ENCODE measurements around the gene RANBP3. TPM values are rescaled to one million over a fixed set of nuclear protein-coding genes. Genes with fewer than 3 reads are reported as not detected.

RANBP3 gene
- total RNA-seq, 1 donor from 2014 or later, result 25.0 TPM

DNA sequence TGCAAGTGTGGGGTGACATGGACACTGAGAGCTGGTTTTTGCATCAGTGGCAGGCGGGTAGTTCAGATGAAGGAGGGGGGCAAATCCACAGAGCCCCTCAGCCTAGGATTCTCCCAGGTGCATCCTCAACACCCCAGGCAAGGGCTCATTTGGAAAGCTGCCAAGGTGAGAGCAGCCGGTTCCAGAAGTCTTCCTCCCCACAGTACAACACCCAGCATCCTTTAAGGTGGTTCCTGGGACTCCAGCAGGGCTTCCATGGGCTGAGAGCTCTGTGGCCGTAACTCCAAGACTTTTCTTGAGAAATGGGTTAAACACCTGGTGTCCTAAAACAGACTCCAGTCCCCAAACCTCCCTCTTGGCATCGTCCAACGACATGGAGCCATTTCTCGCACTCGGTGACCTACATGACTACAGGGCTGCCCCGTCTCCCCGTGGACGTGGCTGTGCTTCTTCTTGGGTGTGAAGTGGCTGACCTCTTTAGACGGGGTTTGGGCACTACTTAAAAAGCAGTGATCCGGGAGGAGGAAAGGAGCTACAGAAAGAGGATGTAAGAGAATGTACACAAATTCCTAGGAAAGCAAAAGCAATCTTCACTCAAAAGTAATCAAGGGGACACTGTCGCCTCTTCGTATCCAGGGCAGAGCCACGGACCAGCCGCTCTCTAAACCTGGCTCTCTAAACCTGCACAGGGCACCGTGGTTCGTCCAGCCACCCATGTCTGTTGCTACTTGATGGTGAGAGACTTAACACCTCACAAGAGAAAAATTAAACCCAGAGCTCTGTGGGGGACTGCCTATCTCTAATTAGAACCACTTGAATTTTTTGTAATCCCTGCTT, 25.5 kb downstream of the RANBP3 start:
- TF ChIP-seq, protein P1, sequence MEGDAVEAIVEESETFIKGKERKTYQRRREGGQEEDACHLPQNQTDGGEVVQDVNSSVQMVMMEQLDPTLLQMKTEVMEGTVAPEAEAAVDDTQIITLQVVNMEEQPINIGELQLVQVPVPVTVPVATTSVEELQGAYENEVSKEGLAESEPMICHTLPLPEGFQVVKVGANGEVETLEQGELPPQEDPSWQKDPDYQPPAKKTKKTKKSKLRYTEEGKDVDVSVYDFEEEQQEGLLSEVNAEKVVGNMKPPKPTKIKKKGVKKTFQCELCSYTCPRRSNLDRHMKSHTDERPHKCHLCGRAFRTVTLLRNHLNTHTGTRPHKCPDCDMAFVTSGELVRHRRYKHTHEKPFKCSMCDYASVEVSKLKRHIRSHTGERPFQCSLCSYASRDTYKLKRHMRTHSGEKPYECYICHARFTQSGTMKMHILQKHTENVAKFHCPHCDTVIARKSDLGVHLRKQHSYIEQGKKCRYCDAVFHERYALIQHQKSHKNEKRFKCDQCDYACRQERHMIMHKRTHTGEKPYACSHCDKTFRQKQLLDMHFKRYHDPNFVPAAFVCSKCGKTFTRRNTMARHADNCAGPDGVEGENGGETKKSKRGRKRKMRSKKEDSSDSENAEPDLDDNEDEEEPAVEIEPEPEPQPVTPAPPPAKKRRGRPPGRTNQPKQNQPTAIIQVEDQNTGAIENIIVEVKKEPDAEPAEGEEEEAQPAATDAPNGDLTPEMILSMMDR (IDR thresholded peaks at IDR 0.05; ENCODE audit: insufficient read depth, low read length, severe bottlenecking), result no peak
- H3K27me3 ChIP-seq (ENCODE audit: control insufficient read depth, insufficient read depth, low read length), result no peaks in the 10 kb centered on the region
- DNase-seq (ENCODE audit: low read depth) (no peak), FAIRE-seq (no peak)
- H3K36me3 ChIP-seq (ENCODE audit: control insufficient read depth, insufficient read depth, low read length), result peaks cover 2% of the 10 kb centered on the region
- no peak overlapping the region for H3K4me3 ChIP-seq (ENCODE audit: low read depth, low read length)

DNA sequence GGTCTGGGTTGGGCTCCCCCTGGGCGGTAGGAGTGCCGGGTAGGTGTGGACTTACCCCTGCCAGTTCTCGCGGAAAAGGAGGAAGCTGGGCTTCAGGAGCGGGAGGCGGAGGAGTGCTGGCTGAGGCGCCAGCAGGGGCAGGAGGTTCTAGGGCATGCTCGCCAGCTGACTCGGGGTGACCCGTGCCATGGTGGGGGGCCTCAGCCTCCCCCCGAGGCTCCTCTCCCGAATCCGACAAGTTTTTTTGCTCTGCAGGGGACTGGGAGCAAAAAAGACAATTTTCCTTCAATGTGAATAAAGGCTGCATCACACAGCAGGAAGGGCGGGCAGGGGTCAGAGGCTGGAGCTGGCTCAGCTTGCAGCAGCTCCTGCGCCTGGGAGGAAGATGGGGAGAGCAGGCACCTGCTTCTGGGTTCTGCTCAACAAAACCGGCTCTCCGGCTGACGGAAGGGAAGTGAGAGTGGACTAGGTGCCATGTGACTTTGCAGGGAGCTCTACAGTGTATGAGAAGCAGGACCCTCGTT, 26.5 kb downstream of the RANBP3 start:
- no peaks in the 10 kb centered on the region for H3K27me3 ChIP-seq (ENCODE audit: control insufficient read depth, insufficient read depth, low read length)
- FAIRE-seq (no peak), DNase-seq (ENCODE audit: low read depth) (no peak)
- peaks cover 2% of the 10 kb centered on the region for H3K36me3 ChIP-seq (ENCODE audit: control insufficient read depth, insufficient read depth, low read length)
- no peak overlapping the region for H3K4me3 ChIP-seq (ENCODE audit: low read depth, low read length)
- TF ChIP-seq, protein P1 (IDR thresholded peaks at IDR 0.05; ENCODE audit: insufficient read depth, low read length, severe bottlenecking), result no peak

DNA sequence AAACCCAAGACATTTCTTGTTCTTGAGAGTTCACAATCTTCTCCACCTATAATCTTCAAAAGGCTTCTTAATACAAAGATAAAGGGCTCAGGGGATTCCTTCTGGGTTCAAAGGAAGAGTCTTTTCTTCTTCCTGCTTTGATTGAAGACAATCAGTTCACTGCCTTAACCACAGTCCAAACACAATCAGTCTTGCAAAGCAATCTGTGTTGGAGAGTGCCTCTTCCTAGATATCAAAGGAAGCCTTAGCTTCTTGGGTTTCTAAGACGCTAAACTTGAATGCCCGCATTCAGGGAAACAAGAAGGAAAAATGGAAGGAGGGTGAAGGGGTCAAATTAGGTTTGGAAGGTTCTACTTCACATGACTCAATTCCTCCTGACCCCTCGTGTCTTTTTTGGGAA, 27.2 kb downstream of the RANBP3 start:
- peaks cover 6% of the 10 kb centered on the region for H3K36me3 ChIP-seq (ENCODE audit: control insufficient read depth, insufficient read depth, low read length)
- no peaks in the 10 kb centered on the region for H3K27me3 ChIP-seq (ENCODE audit: control insufficient read depth, insufficient read depth, low read length)
- TF ChIP-seq, protein P1 (IDR thresholded peaks at IDR 0.05; ENCODE audit: insufficient read depth, low read length, severe bottlenecking), result no peak
- DNase-seq (ENCODE audit: low read depth) (no peak), FAIRE-seq (no peak)
- H3K4me3 ChIP-seq (ENCODE audit: low read depth, low read length), result no peak overlapping the region

DNA sequence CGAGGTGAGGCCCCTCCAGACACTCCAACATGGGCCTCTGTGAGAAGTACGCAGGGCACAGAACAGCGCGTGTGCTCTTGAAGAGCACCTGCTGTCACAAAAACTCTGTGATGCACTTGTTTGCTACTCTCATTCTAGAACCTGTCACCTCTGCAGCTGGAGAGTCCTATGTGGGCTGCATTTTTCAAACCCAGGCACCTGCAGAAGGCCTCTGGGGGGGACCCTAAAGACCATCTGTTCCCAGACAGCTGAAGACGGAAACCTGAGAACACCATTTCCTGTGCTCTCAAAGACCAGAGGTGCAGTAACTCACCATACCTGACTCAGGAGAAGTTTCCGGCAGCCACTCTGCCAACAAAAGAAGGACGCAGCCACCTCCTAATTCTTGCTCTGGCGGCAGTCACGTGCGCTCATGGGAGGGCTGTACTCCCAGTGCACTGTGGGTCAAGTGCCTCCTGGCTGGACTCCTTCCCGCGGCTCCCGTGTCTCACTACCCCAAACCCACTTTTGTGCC, 28.1 kb downstream of the RANBP3 start:
- H3K36me3 ChIP-seq (ENCODE audit: control insufficient read depth, insufficient read depth, low read length), result peaks cover 8% of the 10 kb centered on the region

DNA sequence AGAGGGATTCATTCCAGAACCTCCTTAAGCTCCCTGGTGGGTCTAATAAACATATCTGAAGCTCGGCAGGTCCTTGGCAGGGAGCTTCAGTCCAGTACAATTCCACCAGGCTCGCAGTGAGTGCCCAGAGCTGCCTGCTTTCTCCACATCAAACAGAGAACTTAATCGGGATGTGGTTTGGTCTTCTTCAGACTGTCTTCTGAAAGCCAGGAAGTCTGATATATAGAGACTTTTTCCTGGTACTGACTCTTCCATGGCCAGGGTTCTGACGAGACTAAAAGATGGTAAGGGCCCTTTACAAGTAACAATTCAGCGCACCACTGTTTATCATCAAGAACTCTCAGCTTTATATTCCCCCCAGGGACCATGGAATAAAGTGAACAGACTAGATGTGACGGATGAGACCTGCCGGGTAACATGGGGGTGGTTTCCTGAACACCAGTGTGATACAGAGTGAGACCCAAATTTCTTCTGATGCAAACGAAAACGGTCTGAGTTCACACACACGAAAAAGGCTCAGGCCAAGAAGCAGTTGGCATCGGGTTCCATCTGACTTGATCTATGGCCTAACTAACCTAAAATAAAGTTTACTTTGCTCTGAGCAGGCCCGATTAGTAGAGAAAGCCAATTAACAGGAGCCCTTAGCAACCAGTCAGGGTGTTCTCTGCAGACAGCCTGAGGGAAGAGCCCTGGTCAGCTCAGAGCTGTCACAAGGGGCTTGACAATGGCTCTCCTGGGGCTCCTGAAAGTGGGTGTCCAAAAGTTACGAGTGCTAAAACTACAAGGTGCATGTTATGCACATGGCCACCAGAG, 29.0 kb downstream of the RANBP3 start:
- DNase-seq (ENCODE audit: low read depth) (no peak), FAIRE-seq (no peak)
- no peaks in the 10 kb centered on the region for H3K27me3 ChIP-seq (ENCODE audit: control insufficient read depth, insufficient read depth, low read length)
- H3K4me3 ChIP-seq (ENCODE audit: low read depth, low read length), result no peak overlapping the region
- TF ChIP-seq, protein P1 (IDR thresholded peaks at IDR 0.05; ENCODE audit: insufficient read depth, low read length, severe bottlenecking), result no peak
- peaks cover 9% of the 10 kb centered on the region for H3K36me3 ChIP-seq (ENCODE audit: control insufficient read depth, insufficient read depth, low read length)

More for the DNA sequence above, 28.1 kb downstream of the RANBP3 start:
- FAIRE-seq (no peak), DNase-seq (ENCODE audit: low read depth) (peak; percentile 71)
- Histone ChIP-seq H3K4me3 (ENCODE audit: low read depth, low read length) (no peak overlapping the region), H3K27me3 (ENCODE audit: control insufficient read depth, insufficient read depth, low read length) (no peaks in the 10 kb centered on the region)
- TF ChIP-seq, protein P1 (IDR thresholded peaks at IDR 0.05; ENCODE audit: insufficient read depth, low read length, severe bottlenecking), result no peak
